VCaP (cell line): ENCODE data around the gene ZCCHC14.
A peak's percentile ranks its signal among the peaks of the same experiment; 100 is the strongest.

Experiments used
- H3K27ac ChIP-seq: fragments of 450-650 bp; 2 replicates; pipeline ENCODE4 v1.5.1; 2017
- TF ChIP-seq, protein P1 (sequence below): fragments of 450-650 bp; conservative IDR thresholded peaks from 2 replicates; pipeline ENCODE4 v1.5.1; 2017; ENCODE audit warnings: mild to moderate bottlenecking, moderate library complexity

ZCCHC14 gene

DNA sequence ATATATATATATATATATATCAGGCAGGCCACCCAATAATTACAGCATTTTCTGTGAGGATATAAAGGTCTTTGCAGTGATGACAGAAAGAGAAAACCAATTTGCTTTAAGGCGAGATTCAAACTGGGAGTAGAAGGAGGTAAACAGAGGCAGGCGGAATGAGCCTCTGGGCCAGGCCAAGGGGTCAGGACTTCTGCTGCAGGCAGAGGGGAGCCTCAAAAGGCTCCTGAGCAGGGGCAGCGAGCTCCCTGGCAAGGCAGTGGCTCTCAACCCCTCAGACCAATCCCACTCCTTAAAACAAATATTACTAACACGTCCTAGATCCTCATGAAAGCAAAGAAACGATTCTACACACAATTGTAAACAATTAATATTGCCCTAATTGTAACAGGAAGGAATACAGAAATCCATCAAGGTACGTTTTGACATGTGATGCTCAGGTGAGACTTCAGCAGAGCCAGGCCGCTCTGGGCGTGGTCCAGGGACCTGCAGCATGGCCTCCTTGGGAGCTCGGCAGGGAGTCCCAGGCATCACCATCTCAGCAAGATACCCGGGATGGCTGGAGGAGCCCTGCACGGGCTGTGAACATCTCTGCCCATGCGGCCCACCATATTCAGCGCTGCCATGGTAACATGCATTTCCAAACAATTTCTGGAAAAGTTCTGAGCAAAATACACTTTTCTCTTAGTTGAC is 127.7 kb downstream of the ZCCHC14 start:
- TF ChIP-seq, protein P1, sequence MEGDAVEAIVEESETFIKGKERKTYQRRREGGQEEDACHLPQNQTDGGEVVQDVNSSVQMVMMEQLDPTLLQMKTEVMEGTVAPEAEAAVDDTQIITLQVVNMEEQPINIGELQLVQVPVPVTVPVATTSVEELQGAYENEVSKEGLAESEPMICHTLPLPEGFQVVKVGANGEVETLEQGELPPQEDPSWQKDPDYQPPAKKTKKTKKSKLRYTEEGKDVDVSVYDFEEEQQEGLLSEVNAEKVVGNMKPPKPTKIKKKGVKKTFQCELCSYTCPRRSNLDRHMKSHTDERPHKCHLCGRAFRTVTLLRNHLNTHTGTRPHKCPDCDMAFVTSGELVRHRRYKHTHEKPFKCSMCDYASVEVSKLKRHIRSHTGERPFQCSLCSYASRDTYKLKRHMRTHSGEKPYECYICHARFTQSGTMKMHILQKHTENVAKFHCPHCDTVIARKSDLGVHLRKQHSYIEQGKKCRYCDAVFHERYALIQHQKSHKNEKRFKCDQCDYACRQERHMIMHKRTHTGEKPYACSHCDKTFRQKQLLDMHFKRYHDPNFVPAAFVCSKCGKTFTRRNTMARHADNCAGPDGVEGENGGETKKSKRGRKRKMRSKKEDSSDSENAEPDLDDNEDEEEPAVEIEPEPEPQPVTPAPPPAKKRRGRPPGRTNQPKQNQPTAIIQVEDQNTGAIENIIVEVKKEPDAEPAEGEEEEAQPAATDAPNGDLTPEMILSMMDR: no peak
- no peak overlapping the region for H3K27ac ChIP-seq

DNA sequence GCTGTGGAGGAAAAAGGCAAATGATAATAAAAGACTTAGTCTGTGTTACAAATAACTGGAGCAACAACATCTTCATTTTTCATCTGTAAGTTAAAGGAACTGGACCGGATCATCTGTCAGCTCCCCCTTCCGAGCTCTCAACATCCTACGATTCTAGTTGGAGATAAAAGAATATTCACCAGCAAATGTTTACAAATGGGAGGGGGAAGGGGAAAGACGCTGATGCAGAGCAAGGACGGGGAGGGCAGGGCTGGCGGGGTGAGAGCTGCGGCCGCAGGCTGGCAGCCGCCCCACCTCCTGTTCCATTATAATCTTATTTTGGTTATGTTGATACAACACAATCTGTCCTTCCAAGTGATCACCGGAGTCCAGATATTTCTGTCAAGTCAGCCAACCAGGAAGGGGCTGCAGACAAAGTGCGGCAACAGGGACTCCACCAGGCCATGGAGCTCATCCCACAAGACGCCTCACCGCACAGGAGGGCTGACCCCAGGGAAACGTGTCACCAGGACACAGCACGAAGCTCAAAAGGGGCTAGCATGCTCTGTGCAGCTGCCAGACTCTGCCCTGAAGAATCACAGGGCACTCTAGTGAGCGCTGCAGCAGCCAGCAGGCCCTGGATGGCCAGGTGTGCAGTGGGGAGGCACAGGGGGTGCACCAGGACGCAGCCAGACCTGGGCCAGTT is 128.9 kb downstream of the ZCCHC14 start:
- peak overlapping the region; percentile 50 for H3K27ac ChIP-seq
- TF ChIP-seq, protein P1: no peak

DNA sequence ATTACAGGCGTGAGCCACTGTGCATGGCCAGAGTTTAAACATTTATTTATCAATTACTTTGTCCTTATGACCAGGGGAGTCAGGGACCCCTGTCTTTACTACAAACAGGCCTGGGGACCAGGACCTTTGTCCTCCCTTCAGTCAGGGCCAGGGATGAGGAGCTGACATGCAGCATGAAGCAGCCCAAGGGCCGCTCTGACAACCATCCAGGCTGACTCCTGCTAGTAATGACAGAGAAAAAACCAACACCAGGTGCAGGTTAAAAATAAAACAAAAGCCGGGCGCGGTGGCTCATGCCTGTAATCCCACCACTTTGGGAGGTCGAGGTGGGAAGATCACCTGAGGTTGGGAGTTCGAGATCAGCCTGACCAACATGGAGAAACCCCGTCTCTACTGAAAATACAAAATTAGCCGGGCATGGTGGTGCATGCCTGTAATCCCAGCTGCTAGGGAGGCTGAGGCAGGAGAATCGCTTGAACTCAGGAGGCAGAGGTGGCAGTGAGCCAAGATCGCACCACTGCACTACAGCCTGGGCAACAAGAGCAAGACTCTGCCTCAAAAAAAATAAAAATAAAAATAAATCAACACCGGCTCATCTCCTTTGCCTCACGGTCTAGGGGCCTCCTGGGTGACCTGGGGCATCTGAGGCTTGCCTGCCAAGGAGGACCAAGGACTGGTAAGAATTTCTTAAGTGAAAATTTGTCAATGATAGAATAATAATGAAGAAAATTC is 129.8 kb downstream of the ZCCHC14 start:
- peak overlapping the region; percentile 50 for H3K27ac ChIP-seq

DNA sequence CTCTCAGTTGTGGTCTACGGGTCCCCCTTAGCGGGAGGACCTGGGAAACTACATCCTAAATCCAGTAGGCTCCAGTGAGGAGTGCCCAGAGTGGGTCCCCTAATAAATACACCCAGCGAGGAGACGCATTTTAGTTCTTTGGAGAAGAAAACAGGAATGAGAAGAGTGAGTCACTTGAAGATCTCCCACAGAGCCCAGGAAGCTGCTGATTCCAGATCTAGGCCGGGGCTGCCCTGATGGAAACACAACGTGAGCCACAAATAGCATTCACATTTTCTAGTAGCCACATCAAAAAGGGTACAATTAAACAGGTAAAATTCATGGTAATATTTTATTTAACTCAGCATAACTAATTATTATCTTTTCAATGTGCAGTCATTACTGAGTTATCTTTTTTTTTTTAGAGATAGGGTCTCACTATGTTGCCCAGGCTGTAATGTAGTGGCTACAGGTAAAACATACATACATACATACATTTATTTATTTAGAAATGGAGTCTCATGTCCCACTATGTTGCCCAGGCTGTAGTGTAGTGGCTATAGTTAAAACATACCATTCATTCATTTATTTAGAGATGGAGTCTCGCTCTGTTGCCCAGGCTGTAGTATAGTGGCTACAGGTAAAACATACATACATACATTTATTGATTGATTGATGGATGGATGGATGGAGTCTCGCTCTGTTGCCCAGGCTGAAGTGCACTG is 130.8 kb downstream of the ZCCHC14 start:
- TF ChIP-seq, protein P1: no peak

DNA sequence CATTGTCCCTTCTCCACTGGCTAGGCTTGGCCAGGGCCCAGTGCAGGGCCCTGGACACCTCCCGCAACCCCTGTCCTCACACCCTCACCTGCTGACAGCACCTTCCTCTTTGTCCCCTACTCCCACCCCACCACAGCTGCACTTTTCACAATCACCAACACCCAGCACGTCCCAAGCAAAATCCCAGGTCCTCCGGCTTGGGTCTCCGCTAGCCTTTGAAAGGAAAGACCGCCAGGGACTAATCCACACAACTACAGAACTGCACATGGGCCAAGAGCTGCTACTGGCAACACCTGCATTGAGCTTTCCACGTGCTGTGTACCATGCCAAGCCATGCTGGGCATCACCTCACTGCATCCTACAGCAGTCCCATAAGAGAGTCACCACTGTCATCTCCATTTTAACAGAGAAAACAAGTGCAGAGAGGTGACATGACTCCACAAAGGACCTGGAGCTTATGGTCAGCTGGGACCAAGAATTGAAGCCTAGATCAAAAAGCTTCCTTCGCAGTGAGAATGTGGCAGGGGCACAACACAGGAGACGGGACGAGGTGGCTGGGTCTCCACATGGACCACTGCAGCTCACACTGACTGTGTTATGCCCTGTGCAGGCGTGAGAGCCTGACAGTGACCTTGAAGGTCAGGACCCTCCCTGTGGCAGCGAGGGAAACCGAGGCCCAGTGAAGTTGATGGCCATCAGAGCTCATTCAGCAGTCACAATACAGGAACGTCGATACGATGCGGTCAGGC is 131.8 kb downstream of the ZCCHC14 start:
- H3K27ac ChIP-seq: no peak overlapping the region
- TF ChIP-seq, protein P1: no peak

More for the DNA sequence above, 130.8 kb downstream of the ZCCHC14 start:
- no peak overlapping the region for H3K27ac ChIP-seq

DNA sequence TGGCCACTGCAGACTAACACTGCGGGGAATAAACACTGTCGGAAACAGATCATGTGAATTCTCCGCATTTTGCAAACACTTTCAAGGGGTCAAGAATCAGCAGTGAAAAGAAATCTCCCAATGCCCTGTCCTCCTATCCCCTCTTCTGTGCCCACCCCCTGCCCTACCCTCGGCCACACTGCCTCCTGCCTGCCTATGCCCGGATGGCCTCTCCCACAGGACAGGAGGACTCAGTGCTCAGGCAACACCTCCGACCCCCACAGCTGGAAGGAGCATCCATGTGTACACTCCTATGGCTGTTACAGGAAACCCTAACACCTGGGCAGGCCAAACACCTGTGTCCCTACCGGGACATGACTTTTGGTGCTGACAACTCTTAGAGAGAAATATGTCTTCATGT is 133.7 kb downstream of the ZCCHC14 start:
- TF ChIP-seq, protein P1: no peak
- H3K27ac ChIP-seq: no peak overlapping the region

DNA sequence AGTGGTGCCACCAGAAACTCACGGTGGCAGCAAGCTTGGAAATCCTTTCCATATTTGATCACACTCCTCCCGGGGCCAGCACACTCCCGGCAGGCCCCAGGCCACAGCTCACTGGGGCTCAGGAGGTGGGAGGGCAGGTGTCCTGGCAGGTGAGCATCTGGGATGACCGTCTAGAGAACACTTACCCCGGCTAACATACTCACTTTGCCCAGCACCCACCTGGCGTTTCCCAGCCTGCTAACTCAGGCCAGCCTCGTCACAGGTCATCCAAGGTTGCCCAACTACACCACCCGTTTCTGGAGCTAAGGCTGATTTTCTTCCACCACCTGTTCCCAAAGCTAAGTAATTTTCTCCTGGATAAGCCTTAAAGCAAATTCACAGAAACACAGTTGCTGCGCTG is 134.1 kb downstream of the ZCCHC14 start:
- no peak overlapping the region for H3K27ac ChIP-seq
- TF ChIP-seq, protein P1: no peak
